ENCODE measurements around the gene ATP6V0B.

The ATP6V0B gene

DNA sequence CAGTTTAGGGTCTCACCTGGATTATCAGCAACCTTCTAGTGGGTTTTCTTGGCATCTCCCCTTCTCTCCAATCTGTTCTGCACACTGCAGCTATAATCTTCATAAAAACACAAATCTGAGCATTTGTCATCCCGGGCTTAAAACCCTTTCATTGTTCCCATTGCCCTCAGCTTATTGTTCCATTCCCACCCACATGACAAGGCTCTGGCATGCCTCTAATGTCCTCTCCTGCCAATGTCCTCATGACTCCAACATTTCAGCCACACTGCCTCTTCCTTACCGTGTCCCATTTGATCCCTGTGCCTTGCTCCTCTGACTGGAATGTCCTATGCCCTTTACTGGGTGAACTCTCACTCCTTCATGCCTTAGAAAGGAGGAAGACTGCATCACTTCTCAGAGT is 12.4 kb upstream of the ATP6V0B start:
- no peak overlapping the region for H3K4me3 ChIP-seq (ENCODE audit: low read depth, low read length)
- DNase-seq (ENCODE audit: low read depth): no peak
- no peak for TF ChIP-seq POLR2A (IDR thresholded peaks at IDR 0.05; ENCODE audit: extremely low read depth, insufficient read length)
- TF ChIP-seq, protein P1, sequence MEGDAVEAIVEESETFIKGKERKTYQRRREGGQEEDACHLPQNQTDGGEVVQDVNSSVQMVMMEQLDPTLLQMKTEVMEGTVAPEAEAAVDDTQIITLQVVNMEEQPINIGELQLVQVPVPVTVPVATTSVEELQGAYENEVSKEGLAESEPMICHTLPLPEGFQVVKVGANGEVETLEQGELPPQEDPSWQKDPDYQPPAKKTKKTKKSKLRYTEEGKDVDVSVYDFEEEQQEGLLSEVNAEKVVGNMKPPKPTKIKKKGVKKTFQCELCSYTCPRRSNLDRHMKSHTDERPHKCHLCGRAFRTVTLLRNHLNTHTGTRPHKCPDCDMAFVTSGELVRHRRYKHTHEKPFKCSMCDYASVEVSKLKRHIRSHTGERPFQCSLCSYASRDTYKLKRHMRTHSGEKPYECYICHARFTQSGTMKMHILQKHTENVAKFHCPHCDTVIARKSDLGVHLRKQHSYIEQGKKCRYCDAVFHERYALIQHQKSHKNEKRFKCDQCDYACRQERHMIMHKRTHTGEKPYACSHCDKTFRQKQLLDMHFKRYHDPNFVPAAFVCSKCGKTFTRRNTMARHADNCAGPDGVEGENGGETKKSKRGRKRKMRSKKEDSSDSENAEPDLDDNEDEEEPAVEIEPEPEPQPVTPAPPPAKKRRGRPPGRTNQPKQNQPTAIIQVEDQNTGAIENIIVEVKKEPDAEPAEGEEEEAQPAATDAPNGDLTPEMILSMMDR (IDR thresholded peaks at IDR 0.05; ENCODE audit: low read depth, low read length): no peak
- TF ChIP-seq MYC (IDR thresholded peaks at IDR 0.05; ENCODE audit: low read depth, low read length): no peak
- TF ChIP-seq, protein P2, sequence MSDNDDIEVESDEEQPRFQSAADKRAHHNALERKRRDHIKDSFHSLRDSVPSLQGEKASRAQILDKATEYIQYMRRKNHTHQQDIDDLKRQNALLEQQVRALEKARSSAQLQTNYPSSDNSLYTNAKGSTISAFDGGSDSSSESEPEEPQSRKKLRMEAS (IDR thresholded peaks at IDR 0.05; ENCODE audit: low read depth, low read length): no peak

DNA sequence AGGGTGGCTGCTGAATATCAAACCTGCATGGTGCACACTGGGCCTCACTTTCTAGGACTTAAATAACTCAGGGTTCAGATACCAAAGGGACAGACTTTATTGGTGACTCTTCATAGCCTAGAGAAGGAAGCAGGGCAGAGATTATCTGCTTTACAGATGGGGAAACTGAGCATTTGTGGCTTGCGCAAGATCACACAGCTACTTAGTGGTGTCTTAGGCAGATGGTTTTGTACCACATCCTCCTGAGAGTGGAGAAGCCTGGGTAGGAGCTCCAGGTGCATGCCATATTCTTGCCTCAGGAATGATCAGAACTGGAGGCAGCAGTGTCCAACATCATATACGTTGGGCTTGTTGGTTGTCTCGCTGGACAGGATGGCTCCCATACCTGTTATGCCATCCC is 11.8 kb upstream of the ATP6V0B start:
- TF ChIP-seq, protein P1 (IDR thresholded peaks at IDR 0.05; ENCODE audit: low read depth, low read length): no peak
- no peak for TF ChIP-seq MYC (IDR thresholded peaks at IDR 0.05; ENCODE audit: low read depth, low read length)
- TF ChIP-seq POLR2A (IDR thresholded peaks at IDR 0.05; ENCODE audit: extremely low read depth, insufficient read length): no peak
- TF ChIP-seq, protein P2 (IDR thresholded peaks at IDR 0.05; ENCODE audit: low read depth, low read length): no peak
- peak; percentile 64 for DNase-seq (ENCODE audit: low read depth)
- no peak overlapping the region for H3K4me3 ChIP-seq (ENCODE audit: low read depth, low read length)

DNA sequence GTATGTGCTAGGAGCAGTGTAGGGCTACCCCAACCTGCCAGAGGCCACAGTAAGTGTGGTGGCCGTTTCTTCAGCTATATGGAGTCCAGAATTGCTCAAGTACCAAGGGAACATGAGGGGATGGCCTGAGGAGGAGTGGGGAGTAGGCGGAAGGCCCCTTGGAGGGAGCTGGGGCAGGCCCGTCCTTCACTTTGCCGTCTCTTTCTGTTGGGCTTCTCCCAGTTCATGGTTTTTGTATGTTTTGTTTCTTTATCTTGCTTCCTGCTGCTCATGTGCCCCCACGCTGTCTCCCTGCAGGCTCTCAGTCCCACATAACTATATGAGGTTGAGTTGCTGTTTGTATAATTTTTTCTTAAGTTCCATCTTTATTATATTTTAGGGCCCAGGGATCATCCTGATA is 10.9 kb upstream of the ATP6V0B start:
- DNase-seq (ENCODE audit: low read depth): peak; percentile 52
- TF ChIP-seq, protein P1 (IDR thresholded peaks at IDR 0.05; ENCODE audit: low read depth, low read length): no peak
- TF ChIP-seq POLR2A (IDR thresholded peaks at IDR 0.05; ENCODE audit: extremely low read depth, insufficient read length) (no peak), MYC (IDR thresholded peaks at IDR 0.05; ENCODE audit: low read depth, low read length) (no peak)
- TF ChIP-seq, protein P2 (IDR thresholded peaks at IDR 0.05; ENCODE audit: low read depth, low read length): no peak
- no peak overlapping the region for H3K4me3 ChIP-seq (ENCODE audit: low read depth, low read length)

DNA sequence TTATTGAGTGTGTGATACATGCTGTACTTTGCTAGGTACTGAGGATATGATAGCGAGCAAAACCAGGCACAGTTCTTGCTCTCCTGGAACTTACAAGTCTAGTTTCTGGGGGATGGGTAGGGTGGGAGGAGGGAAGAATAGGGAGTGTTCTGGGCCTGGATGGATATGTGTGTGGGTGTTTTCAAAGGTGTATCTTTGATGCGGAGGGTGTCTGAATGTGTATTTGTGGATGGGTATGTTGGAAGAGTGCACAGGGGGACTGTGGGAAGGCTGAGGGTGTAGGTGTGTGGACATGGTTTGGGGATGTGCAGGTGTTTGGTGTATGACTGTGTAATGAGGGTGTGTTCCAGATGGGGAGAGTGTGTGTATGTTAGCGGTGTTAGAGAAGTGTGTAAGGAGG is 9.4 kb upstream of the ATP6V0B start:
- no peak overlapping the region for H3K4me3 ChIP-seq (ENCODE audit: low read depth, low read length)
- TF ChIP-seq, protein P1 (IDR thresholded peaks at IDR 0.05; ENCODE audit: low read depth, low read length): no peak
- TF ChIP-seq MYC (IDR thresholded peaks at IDR 0.05; ENCODE audit: low read depth, low read length) (no peak), POLR2A (IDR thresholded peaks at IDR 0.05; ENCODE audit: extremely low read depth, insufficient read length) (no peak)
- TF ChIP-seq, protein P2 (IDR thresholded peaks at IDR 0.05; ENCODE audit: low read depth, low read length): no peak
- DNase-seq (ENCODE audit: low read depth): no peak

DNA sequence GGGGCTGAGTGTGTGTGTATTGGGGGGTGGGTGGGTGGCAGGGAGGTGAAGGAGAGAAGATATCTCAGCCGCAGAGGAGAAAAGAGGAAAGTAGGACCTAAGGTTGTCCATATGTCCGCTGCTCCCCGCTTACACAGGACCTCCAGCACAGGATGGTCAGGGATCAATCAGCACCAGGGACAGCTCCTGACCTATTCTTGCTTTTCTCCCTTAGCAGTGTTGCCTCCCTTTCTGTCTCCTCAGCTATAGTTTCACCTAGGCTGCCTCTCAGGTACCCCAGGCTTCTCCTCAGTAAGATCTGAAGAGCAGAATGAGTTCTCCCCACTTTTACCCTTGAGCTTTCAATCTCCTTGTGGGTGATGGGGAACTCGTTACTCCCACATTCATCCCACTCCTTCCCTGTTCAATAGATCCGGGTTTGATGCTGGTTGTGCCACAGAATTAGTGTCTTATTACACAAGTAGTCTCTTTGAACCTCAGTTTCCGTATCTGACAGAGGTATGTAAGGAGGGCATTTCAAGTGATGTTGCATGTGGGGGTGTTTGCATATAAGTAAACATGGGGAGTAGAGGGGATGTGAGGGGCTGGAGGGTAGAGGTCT is 6.3 kb upstream of the ATP6V0B start:
- TF ChIP-seq, protein P2 (IDR thresholded peaks at IDR 0.05; ENCODE audit: low read depth, low read length): no peak
- H3K4me3 ChIP-seq (ENCODE audit: low read depth, low read length): no peak overlapping the region
- peak; percentile 60 for DNase-seq (ENCODE audit: low read depth)

DNA sequence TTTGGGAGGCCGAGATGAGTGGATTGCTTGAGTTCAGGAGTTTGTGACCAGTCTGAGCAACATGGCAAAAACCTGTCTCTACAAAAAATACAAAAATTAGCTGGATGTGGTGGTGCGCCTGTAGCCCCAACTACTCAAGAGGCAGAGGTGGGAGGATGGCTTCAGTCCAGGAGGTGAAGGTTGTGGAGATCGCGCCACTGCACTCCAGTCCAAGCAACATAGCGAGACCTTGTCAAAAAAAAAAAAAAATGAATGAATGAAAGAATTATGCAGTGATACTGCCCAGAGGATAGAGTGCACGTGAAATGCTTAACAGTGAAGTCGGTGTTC is 5.4 kb upstream of the ATP6V0B start:
- no peak overlapping the region for H3K4me3 ChIP-seq (ENCODE audit: low read depth, low read length)
- TF ChIP-seq, protein P1 (IDR thresholded peaks at IDR 0.05; ENCODE audit: low read depth, low read length): no peak
- TF ChIP-seq MYC (IDR thresholded peaks at IDR 0.05; ENCODE audit: low read depth, low read length) (no peak), POLR2A (IDR thresholded peaks at IDR 0.05; ENCODE audit: extremely low read depth, insufficient read length) (no peak)
- TF ChIP-seq, protein P2 (IDR thresholded peaks at IDR 0.05; ENCODE audit: low read depth, low read length): no peak

More for the DNA sequence above, 5.4 kb upstream of the ATP6V0B start:
- DNase-seq (ENCODE audit: low read depth): no peak

Data from NB4 (cell line).